Fibroblast of upper back skin (primary cell): ENCODE measurements around the gene CDK18.

ENCODE experiments used
- DNase-seq: peaks from one replicate; pipeline ENCODE4 v3.0.0-alpha.2; 2013

CDK18 gene

DNA sequence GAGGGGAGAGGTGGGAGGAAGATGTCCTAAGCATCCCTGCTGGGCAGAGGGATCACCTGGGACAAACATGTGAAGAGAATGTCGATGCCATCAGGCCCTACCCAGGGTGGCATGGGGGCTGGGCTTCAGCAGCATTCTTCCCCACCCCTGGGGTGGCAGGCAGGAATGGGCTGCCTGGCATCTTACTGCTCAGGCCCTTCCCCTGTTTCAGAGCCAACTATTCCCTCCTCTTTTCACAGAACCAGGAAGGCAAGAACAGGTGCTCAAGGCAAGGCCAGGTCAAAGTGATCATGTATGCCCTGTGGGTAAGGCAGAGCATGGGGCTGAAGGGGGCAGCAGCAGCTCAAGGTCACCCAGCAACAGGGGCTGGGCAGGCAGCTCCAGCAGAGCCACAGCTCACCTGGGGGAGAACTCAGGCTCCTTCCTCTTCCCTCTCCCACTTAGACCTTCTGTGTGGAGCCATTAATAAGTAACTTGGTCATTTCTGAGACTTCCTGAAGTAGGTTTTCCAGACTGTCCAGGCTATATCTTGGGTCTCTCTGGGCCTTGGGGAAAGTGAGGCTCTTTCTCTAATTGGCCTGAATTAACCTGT lies 70.9 kb downstream of the CDK18 start:
- no peak for DNase-seq

GRCh38 chr1:205576011-205576410 lies 71.5 kb downstream of the CDK18 start:
- DNase-seq, result no peak

DNA sequence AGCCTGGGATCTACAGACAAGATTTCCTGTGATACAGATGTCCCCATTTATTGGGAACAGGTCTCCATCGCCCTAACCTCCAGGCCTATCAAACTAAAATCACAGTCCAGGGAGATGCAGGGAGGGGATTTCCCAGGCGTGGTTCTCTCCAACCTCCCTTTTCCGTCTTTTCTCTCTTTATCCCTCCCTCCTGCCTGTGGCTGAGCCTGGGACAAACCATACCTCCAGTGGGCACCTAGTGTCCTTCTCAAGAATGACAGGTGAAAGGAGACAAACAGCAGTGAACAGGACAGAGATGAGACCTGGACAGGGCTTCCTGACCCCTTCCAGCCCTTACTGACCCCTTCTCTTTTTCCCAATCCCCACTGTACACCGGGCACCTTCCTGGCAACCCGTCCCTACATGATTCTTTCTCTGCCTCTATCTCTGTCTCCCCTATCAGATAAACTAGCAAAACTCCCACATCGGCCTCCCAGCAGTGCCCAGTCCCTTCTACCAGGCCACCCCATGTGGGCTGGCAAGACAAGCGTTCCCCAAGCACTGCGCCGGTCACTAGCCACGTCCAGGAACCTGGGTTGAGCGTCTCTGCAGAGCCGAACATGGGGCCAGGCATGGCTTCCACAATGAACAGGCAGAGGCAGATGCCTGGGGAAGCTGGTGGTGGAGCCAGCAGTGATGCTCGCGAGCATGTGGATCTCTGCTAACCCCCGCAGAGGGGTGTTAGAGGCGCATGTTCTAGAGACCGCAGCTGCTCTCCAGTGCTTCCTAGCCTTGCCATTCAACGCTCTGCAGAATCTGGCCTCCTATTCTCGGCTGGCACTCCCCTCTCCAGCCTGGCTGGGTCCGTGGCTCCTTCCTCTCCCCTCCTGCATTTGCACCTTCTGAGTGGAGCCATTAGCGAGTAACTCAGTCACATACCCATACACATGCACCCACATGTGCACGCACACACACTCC lies 72.6 kb downstream of the CDK18 start:
- no peak for DNase-seq

DNA sequence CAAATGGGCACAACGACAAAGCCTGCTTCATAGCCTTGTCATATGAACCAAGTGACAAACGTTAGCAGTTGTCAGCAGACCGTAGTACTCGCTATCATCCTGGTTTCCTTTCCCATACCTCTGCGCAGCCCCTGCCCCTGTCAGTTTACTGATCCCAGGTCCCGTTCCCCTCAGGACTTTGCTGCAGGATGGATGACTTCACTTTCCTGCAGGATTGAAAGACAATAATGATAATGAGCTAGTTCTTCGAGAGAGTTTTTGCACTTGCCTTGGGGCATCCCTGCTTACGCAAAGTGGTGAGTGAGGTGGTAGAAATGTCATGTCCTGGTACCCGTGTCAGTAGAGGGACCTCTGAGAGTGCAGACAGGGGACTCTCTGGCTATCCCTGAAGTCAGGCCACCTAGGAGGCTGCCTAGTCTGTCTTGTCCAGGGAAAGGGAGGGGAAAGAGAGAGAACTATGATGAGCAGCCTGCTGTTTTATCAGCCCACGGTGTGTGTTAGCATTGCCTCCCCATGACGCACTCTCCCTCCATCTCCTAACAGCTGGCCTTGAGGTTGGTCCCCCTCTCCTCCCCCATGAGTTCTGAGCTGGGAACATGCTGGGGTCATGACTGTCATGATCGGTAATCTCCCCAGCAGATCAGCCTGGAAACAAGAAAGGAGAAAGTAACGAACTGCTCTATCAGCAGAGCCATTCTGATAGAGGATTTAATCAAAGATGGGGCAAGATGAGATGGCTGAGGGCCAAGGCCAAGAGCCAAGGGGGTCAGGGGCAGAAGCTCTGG lies 73.6 kb downstream of the CDK18 start:
- DNase-seq, result no peak

GRCh38 chr1:205578780-205579571 lies 74.5 kb downstream of the CDK18 start:
- no peak for DNase-seq

DNA sequence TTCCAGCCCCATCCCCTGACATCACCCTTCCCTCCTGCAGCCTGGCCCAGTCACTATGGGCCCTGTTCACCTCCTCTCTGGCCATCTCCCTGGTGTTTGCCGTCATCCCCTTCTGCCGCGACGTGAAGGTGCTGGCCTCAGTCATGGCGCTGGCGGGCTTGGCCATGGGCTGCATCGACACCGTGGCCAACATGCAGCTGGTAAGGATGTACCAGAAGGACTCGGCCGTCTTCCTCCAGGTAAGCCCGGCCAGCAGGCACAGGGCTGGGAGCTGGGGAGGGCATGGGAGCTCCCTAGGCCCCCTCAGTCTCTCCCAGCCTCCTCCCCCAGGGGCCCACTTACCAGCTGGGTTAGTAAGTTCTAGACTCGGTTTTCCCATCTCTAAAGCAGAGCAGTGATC lies 75.2 kb downstream of the CDK18 start:
- no peak for DNase-seq

- no peak for DNase-seq
Observed at GRCh38 chr1:205580140-205580922, 75.9 kb downstream of the CDK18 start.

DNA sequence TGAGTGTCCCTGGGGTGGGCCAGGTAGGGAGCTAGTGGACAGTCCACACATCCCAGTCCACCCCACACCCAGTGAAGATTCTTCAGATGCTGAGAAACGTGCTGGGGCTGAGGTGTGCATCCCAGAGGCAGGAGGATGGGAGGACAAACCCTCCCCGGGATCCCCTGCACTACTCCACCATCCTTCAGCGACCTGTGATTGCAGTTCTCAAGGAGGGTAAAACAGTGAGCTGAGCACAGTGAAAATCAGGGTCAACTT lies 76.4 kb downstream of the CDK18 start:
- DNase-seq, result no peak

- no peak for DNase-seq
Observed at GRCh38 chr1:205581321-205581980, 77.0 kb downstream of the CDK18 start.

GRCh38 chr1:205582046-205582445 lies 77.6 kb downstream of the CDK18 start:
- DNase-seq, result no peak
